C4-2B (cell line): ENCODE results near the gene SYNGR3.
A peak's percentile ranks its signal among the peaks of the same experiment; 100 is the strongest.

ENCODE experiments used
- H3K27ac ChIP-seq: fragments of 450-650 bp; 2 replicates; pipeline ENCODE4 v1.5.1; 2017
- ZFX ChIP-seq: fragments of 450-650 bp; IDR thresholded peaks from 2 replicates; pipeline ENCODE4 v1.6.1; 2017
- TF ChIP-seq, protein P1 (sequence below): fragments of 450-650 bp; conservative IDR thresholded peaks from 2 replicates; pipeline ENCODE4 v1.5.1; 2017; ENCODE audit warnings: mild to moderate bottlenecking

SYNGR3 gene

DNA sequence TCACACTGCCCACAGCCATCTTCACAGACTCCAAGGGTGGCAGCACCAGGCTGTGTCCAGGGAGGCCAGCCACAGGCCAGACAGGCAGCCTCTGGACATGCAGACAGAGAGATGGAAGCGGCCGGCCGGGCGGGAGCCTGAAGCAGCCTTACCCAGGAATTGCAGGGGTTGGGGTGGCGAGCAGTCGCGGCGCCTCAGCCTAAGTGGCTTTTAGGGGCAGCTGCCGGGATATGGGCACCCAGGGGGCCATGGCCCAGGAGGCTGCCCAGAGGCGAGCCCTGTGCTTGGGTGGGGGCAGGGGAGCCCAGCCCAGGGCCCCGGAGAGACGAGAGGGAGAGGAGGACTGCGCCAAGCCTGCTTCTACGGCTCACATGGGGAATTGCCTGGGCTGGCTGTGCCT is 35.5 kb downstream of the SYNGR3 start:
- TF ChIP-seq ZFX = no peak
- TF ChIP-seq, protein P1, sequence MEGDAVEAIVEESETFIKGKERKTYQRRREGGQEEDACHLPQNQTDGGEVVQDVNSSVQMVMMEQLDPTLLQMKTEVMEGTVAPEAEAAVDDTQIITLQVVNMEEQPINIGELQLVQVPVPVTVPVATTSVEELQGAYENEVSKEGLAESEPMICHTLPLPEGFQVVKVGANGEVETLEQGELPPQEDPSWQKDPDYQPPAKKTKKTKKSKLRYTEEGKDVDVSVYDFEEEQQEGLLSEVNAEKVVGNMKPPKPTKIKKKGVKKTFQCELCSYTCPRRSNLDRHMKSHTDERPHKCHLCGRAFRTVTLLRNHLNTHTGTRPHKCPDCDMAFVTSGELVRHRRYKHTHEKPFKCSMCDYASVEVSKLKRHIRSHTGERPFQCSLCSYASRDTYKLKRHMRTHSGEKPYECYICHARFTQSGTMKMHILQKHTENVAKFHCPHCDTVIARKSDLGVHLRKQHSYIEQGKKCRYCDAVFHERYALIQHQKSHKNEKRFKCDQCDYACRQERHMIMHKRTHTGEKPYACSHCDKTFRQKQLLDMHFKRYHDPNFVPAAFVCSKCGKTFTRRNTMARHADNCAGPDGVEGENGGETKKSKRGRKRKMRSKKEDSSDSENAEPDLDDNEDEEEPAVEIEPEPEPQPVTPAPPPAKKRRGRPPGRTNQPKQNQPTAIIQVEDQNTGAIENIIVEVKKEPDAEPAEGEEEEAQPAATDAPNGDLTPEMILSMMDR = no peak
- peak overlapping the region; percentile 97; the same call in 1 of the 2 replicates for H3K27ac ChIP-seq

DNA sequence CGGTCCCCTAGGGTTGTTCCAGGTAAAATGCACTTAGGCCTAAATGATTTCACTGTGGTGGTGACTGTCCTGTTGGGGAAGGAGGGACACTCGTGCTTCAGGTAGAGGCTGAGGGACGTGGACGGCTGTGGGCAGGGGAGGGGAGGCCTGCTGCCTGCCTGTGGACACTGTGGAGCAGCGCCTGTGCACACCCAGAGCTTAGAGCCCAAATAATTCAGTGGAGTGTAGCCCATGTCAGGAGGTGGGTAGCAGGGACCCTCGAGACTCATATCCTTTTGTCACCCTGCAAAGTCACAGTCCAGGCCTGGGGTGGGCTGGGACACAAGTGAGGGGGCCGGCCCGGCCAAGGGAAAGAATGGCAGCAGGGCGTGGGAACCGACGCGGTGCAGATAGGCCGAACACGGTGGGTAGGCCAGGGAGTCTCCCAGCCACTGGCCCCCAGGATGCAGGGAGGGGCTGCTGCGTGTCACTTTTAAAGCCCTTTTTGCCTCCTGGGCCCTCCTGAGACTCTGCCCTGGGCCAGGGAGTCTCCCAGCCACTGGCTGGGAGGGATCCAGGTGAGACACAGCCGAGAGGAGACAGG is 36.2 kb downstream of the SYNGR3 start:
- no peak for TF ChIP-seq ZFX
- TF ChIP-seq, protein P1 = no peak
- peak overlapping the region; percentile 97 for H3K27ac ChIP-seq

DNA sequence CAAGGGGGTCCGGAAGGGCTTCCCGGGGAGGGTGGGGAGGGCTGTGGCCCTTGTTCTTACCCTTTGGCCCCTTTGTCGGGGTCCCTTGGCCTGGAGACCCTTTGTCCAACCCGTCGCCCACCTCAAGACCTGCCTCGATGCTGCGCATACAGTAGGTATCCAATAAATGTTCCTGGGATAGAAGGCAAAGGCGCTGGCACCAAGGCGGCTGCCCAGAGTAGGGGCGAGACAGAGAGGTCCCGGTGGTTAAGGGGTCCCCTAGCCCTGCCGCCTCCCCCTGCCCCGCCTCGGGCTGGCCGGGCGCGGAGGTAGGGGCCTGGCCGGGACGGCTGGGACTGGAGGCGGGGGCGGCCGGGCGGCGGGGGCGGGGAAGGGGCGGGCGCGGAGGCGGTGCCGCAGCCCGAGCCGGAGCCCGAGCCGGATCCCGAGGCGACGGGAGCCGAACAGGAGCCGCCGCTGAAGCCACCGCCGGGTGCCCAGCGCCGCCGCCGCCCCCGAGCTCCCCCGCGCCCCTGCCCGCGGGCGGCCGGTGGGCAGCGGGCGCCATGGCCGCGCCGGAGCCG is 36.8 kb downstream of the SYNGR3 start, which contains the start of gene NHERF2:
Gene NHERF2, plus strand, starts transcription at position 442 of the 563 bp plus-strand sequence. Its CDS starts 104 bp downstream, at position 546.
- H3K27ac ChIP-seq = peak within 1 kb of the TSS; percentile 97
- TF ChIP-seq ZFX = no peak
- TF ChIP-seq, protein P1 = no peak

DNA sequence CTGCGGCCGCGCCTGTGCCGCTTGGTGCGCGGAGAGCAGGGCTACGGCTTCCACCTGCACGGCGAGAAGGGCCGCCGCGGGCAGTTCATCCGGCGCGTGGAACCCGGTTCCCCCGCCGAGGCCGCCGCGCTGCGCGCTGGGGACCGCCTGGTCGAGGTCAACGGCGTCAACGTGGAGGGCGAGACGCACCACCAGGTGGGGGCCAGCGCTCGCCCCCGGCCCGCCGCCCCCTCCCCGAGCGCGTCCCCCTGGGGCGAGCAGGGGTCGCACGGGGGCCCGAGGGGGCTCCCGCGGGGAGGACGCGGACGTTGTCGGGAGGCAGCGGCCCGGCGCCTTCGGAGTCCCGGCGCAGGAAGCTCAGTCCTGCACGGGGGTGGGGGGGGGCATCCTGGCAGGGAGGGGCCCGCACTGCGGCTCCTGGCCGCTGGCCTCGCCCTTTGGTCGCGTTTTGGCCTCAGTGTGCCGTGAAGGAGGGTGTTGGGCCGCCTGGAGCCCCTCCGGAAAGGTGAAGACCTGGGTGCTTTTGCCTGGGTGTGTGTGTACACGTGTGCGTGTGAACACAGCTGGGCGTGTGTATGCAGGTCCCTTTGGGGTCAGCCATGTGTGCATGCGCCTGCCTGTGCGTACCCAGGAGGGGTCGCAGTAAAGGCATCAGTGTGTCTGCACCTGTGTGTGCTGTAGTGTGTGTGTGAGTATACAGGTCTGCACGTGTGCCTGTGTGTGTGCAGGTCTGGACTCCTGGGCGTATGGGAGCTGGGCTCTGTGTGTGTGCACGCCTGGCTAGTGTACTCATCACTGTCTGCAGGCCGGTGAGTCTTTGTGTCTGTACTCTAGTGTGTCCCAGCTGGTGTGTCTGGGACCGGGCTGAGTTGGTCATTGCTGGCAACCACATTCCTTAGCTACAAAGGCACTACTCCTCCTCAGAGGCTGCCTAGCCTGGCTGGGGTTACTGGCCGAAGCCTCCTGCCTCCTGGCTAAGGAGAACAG is 37.5 kb downstream of the SYNGR3 start:
- TF ChIP-seq, protein P1 = no peak; the same call in 1 of the 2 replicates
- TF ChIP-seq ZFX = no peak
- H3K27ac ChIP-seq = peak overlapping the region; percentile 97

DNA sequence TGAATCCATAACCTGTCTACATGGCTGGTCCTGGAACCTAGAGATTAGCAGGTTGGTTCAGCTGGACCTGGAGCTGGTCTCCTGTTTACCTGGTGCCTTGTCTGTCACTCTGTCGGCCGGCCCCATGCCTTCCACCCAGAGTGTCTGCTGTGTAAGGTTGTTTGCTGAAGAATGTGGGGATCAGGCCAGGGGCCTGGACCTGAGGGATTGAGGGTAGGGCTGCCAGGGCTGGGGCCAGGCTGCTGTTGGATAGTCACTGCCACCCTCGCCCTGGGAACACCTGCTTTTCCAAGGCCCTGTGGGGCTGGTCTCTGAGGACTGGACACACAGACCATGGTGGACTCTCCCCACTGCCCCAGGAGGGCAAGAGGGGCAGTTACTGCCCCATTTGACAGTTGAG is 38.4 kb downstream of the SYNGR3 start:
- no peak for TF ChIP-seq ZFX
- TF ChIP-seq, protein P1 = no peak
- H3K27ac ChIP-seq = peak overlapping the region; percentile 97

DNA sequence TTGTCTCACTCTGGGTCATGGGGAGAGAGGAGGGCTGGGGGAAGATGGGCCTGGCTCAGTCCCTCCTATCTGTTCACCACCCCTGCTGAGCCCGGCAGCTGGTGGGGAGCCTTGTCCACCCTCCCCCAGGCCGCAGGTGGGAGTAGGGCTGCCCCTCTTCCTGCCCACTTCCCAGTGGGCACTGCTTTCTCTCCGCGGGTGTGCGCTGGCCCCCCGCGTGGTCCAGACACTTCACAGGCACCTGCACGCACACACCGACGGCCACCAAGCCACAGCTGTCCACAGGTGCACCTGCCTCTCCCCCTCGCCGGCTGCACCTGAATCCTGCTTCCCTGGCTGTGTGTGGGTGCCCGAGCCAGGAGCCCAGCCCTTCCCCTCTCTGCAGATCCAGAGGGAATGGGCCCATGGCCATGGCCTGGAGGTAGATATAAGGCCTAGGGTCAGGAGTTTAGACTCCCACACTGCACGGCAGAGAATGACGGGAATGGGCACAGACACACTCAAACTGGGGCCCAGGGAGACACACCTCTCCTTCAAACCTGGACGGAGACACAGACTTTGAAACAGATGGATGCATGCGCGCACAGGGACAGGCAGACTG is 39.0 kb downstream of the SYNGR3 start:
- H3K27ac ChIP-seq = peak overlapping the region; percentile 97; the same call in 1 of the 2 replicates
- TF ChIP-seq, protein P1 = no peak
- TF ChIP-seq ZFX = no peak
